ENCODE data around the gene YAP1.

DNA sequence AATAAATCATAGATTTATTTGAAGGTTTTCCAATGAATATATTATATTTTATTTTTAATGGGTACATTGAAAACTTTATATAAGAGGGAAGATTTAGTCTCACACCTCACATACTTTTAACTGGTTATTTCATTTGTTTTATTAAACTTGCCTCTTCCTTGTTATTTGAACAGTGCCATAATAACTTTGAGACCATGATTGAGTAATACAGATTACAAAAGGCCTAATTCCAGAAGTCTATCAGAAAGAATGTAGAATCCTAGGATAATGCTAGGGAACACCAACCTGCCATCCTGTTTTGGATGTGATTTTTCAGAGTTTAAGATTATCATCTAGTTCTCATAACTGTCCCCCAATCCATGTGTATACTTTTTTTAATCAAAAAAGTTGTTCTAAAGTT lies 104.4 kb downstream of the YAP1 start:
- no peak for TF ChIP-seq CTCF (IDR thresholded peaks at IDR 0.05; ENCODE audit: borderline replicate concordance, extremely low read depth, low read length, poor library complexity, severe bottlenecking)
- no peak for TF ChIP-seq EZH2 (IDR thresholded peaks at IDR 0.05; ENCODE audit: borderline replicate concordance, low read depth, low read length, severe bottlenecking)

Measured in DND-41 (cell line).